GM21723 (cell line): ENCODE data around the gene IGFALS.

Source experiments
- ATAC-seq: cut with Tn5 transposase; IDR thresholded peaks from one replicate; pipeline ENCODE4 v1.9.1; 2021; ENCODE audit warnings: mild to moderate bottlenecking, moderate library complexity; ENCODE audit not compliant: unreplicated experiment

The IGFALS gene

DNA sequence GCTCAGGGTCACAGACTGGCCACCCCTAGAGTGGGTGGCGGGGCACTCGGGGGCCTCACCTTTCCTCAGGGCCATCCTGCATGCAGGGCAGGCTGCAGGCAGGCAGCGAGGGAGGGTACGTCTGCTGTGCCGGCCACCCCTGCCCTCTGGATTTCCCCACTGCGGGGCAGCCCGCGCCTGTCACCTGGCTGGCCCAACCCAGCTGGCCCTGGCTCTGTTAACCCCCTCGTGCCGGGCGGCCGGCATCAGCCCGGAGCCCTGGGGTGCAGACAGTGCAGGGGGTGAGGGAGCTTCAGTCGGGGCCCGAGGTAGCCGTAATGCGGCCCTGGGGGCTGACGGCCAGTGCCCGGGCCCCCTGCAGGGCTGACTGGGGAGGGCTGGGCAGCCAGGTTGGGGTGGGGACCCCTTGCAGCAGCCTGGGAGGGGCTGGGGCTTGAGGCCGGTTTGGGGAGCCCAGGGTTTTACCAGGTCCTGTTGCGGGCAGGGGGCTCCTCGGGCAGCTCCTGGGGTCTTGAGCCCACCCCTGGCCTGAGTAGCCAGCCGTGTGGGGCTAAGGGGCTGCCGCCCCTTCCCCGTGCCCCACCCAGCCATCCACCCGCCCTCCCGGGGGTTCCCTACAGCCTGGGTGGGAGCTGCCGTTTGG, at the start of gene IGFALS:
Gene IGFALS, minus strand, starts transcription at position 128 of the 643 bp plus-strand sequence. Its CDS starts 53 bp downstream, at position 75.
- ATAC-seq = no peak

DNA sequence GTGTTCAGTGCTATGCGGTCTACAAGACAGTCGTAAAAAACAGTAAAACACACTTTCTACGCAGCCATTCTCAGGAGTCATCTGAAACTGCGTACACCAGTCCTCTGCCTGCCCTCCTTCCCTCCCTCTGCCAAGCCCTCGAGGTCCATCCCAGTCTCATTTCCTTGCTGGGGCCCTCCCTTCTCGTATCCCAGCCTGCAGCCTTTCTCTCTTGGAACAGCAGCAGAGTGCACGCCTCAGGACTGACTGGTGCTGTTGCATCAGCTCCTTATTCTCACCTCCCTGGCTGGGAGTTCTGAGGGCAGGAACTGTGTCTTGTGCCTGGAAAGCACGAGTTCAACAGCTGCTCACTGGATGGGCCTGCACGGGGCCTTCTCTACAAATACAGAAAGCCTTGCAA, 46.0 kb upstream of the IGFALS start:
- no peak for ATAC-seq

- no peak for ATAC-seq
Measured at GRCh38 chr16:1834096-1834495, 40.6 kb upstream of the IGFALS start.

DNA sequence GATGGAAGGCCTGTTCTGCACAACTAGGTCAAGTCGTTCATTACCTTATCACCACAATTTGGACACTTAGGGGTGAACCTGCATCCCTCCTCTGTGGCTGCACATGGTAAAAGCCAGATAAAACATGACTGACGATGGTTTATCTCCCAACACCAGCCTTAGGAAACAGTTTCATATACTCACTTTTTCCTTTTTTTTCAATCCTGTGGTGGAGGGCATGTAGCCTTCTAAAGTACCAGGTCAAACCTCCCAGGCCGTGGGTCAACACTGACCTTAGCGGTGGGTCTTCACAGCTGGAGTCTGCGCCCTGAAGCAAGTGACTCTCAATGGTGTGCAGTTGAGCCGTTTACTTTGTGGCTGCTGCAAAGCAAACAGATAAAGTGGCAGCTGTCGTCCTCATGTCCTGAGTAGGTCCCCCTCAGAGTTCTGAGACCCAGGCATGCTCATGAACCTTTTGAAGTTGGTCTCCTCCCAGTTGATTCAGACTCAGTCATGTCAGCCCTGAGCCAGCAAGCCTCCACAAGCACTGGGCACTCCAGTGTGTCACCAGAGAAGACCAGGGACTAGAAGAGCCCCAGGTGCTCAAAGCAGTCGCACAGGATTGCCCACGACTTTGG, 39.4 kb upstream of the IGFALS start:
- ATAC-seq = no peak

DNA sequence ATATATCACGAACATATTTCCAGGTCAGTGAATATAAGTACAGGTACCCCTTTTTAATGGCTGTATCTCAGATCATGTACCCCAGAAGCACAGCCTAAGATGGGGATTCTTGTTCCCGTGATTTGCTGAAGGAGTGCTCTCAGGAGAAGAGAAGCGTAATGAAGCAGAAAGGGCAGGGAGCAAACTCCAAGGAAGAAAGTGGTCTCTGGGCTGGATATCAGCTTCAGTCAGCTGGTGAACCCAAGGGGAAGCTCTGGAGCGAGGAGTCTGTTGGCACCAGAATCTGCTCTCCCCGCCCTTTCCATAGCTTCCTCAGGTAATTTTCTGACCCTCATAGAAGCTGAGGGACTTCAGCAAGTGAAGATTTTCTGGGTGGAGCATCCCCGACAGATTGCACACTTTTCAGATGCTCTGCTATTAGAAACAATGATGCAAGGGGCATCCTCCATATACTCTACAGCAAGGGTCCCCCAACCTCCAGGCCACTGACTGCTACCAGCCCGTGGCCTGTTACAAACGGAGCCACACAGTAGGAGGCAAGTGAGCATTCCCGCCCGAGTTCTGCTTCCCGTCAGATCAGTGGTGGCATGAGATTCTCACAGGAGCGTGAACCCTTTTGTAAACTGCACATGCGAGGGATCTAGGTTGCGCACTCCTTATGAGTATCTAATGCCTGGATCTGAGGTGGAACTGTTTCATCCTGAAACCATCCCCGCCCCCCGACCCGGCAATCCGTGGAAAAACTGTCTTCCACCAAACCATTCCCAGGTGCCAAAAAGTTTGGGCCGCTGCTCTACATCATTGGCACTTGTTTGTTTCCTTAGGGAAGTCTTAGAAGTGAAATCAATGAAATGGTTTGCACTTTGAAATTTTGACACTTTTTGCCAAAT, 37.9 kb upstream of the IGFALS start:
- no peak for ATAC-seq

DNA sequence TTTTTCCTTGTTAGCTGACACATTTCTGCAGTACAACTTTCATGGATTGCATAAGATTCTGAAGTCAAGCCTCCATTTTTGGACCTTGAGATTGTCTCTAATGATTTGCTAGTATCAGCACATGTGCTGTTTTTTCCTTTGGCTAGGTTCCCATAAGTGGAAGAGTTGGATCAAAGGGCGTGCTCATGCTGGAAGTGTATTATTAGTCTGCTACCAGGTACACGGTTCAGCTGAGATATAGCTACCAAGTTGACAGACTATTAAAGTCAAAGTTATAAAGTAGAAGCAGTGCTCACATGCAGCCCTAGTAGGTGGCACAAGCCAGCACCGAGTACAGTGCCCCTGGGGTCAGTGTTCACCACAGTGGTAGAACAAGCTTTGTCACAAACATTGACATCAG, 36.7 kb upstream of the IGFALS start:
- ATAC-seq = no peak

DNA sequence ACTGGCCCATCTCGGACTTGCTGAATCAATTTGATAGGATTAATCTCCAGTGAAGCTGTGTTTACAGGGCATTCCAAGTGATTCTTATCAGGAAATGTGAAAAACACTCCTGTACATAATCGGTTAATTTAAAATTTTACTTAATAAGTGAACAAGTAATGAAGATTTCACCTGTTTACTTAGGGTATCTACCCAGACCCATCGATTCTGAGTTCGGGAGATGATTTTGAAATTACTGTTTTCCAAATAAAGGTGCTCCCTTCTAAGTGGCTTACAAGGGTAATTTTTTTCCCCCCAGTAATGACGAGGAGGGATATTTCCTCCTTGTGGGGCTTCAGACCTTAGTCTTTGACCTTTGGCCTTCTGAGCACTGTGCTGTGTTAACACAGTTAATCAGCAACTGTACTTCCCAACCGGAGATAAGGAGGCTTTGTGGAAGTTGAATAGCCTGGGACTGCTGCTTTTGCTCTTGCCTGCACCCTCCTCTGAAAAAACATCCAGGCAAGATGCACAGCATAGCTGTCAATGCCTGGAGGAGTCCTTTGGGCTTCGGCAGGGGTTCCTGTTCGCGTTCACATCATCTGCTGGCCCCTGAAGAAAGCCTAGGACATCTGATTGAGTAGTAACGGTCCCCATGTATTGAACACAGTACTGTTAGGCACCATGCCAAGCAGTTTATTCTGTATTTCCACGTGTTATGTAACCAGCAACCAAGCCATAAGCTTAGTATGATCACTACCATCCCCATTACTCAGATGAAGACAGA, 35.3 kb upstream of the IGFALS start:
- ATAC-seq = no peak

DNA sequence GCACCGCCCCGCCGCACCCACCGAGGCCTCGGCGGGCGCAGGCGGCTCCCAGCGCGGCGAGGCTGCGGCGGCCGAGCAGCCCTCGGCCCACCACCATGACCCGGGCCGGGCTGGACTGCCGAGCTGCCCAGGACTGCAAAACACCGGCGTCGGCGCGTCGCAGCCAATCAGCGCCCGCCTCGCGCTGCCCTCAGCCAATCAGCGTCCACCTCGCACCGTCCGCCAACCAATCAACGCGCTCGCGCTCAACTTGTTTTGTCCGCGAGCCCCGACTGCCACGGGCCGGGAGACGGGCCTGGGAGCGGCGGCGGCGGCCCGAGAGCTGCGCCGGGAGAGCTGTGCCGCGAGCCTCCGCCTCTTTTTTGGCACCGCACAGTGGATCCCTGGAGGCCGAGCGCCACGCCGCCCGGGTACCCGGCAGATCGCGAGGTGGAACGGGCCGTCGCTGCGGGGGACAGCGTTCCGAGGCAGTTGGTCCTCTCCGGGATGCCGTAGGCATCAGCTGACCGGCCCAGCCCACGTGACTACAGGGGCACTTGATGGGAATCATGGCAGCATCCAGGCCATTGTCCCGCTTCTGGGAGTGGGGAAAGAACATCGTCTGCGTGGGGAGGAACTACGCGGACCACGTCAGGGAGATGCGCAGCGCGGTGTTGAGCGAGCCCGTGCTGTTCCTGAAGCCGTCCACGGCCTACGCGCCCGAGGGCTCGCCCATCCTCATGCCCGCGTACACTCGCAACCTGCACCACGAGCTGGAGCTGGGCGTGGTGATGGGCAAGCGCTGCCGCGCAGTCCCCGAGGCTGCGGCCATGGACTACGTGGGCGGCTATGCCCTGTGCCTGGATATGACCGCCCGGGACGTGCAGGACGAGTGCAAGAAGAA, 33.4 kb upstream of the IGFALS start, which contains the start of the genes FAHD1 and HAGH:
Gene FAHD1, plus strand, starts transcription at position 516 of the 883 bp plus-strand sequence. Its CDS starts 33 bp downstream, at position 549.
Gene HAGH, minus strand, starts transcription at position 135 of the 883 bp plus-strand sequence. Its CDS starts 38 bp downstream, at position 97.
- ATAC-seq = peak; percentile 77

DNA sequence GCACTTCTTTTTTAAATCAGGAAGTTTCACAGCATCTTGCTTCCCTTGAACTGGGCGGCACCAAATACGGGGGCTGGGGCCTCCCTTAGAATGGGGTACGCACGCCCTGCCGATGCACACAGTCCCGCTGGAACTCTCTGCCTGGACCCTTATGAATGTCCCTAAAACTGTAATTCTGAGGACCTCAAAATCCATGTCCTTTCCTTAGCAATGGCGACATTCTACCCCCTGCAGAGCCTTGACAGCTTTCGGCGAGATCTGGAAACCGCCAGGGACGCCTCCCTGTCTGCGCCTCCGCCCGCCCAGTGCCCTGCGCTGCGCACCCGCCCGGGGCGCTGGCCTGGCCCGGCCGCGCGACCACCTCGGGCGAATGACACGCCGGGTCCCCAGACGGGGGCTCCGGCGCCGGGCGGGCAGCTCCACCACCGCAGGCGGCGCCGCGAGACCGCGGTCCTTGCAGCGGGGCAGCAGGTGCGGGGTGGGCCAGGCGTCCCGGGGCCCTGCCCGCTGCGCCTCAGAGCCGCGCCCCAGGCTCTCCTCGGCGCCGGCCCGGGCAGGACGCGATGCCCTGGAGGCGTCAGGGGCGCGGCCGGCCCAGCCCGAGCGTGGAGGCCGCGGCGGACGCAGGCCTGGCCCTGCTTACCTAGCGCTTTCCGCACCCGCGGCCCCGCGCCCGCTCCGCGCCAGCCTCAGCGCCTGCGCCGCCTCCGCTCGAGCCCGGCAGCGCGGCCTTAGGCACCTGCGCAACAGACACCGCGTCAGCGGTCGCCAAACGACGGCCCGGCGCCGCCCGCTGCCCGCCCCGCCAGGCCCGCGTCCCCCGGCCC, 32.6 kb upstream of the IGFALS start:
- peak; percentile 54 for ATAC-seq

DNA sequence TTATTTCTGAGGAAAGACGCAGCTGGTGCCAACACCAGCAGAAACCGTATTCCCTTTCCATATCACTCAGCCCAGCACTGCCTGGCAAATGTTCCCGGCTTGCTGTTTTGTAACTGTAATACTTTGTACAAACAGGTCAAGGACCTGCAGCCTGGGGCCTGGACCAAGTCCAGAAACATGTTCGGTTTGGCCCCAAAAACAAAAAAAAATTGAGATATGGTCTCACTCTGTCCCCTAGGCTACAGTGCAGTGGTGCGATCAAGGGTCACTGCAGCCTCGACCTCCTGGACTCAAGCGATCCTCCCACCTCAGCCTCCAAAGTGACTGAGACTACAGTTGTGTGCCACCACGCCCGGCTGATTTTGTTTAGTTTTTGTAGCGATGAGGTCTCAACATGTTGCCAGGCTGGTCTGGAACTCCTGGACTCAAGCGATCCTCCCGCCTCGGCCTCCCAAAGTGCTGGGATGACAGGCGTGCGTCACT, 31.9 kb upstream of the IGFALS start:
- no peak for ATAC-seq

DNA sequence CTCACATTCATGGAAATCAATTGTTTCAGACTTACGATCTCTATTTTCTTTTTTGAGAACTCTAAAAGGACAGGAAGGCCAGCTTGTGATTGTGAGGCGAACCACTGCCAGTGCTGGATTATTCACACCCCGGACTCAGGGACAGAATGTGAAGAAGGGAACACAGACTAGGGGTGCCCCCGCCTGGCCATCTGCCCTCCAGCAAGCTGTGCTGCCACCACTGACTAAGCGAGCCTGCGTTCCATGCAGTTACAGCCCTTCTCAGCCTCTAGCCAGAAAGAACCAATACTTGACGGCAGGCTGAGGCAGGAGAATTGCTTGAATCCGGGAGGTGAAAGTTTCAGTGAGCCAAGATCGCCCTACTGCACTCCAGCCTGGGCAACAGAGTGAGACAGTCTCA, 30.3 kb upstream of the IGFALS start:
- no peak for ATAC-seq

- no peak for ATAC-seq
Measured at GRCh38 chr16:1822801-1823200, 29.3 kb upstream of the IGFALS start.

GRCh38 chr16:1821861-1822611, 28.5 kb upstream of the IGFALS start:
- ATAC-seq = no peak

- no peak for ATAC-seq
Measured at GRCh38 chr16:1820946-1821290, 27.4 kb upstream of the IGFALS start.

DNA sequence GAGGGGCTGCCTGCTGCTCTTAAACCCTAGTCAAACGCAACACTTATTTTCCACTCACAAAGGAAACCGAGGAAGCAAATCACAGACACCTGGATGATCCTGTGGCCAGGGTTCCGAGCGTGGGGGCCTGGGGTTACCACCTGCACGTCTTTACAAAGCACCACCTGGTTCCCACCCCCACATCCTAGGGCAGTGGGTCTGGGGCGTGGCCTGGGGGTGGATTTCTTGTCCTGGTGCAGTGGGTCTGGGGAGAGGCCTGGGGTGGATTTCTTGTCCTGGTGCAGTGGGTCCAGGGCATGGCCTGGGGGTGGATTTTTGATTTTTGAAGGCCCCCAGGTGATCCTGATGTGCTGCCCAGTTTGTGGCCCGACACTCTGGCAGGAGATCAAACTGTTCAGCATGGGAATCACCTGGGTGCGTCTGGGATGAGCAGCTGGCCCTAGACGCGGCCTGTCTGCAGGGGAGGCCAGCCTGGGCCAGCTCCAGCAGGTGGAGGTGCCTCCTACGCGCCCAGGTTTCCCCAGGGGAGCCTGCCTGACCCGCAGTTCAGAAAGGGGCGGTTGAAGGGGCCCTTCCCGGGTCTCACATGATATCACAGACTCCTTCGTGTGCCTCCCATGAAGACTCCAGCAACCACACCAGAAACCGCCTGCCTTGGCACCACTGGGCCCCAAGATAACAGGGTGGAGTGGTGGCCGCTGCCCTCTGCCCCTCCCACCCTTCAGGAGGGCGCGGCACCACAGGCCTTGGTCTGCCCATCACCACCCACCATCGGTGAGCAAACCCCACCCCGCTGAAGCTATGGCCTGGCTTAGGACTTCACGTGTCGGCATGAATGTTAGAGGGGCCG, 26.8 kb upstream of the IGFALS start:
- no peak for ATAC-seq

GRCh38 chr16:1819611-1820010, 26.1 kb upstream of the IGFALS start:
- ATAC-seq = no peak

DNA sequence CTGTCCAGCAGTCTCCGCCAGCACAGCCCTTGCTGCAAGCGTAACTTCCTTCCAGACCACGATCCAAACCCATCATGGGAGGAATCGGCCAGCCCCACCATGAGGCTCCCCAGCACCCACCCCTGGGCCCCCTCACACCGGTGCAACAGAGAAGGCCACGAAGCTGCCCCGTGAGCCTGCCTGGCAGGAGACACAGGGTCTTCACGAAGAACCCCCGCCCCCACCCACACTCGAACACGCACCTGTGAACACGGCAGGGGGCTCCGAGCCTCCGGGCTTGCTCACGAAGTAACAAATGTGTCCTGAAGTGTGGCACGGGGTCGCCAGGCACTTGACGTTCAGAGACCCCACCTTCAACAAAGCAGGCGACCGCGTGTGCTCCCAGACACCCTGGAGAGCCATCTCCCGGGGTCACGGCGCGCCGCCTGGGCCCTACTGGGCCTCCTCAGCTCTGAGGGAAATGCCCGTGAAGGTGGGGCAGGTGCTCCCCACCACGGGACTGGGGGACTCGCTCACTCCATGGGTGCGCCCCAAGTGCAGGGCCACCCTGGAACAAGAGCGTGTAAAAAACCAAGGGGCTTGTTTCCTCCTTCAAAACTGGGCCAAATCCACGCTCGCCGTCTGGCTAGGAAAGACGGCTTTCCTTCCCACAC, 25.5 kb upstream of the IGFALS start:
- no peak for ATAC-seq
